Measurements from ENCODE around the gene C19orf73. TPM values are rescaled to one million over a fixed set of nuclear protein-coding genes. Genes with fewer than 3 reads are reported as not detected.
A peak's percentile ranks its signal among the peaks of the same experiment; 100 is the strongest.

Gene C19orf73
- total RNA-seq, 1 donor from 2014 or later, result 1.8 TPM

DNA sequence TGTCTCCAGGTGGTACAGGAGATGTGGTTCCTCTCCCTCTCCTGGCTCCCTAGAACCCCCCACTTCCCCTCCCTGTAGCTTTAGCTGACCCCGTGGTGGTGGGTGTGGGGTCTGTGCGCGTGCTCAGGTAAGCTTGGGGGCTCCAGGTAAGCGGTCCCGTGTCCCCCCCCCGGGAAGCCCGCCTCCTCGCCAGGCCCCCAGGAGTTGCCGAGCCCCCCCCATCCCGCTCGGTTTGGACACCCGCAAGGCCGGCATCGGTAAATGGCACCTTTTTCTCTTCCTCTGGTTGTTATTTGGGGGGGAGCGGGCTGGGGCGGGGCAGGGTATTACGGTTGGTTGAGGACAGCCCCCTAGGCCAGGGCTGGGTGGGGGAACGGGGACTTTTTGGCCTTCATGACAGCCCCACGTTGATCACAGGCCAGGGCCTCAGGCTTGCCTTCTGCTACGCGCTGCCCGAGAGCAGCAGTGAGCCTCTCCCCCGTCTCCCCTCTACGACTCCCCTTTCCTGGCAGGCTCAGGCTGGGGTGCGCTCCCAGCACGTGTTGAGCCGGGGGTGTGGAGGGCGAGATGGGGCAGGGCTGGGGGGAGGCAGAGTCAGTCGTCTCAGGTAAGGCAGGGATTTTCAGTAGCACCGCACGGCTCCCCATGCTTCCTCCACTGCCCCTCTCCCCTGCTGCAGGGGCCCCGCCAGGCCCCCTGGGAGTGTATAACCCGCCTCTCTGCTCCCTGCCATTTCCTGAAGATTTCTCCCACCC lies 15.4 kb downstream of the C19orf73 start:
- Mint-ChIP-seq H3K4me3 (ENCODE audit: unreplicated experiment) (no peak overlapping the region), H3K4me1 (ENCODE audit: unreplicated experiment) (no peaks in the 10 kb centered on the region), H3K27me3 (ENCODE audit: unreplicated experiment) (no peaks in the 10 kb centered on the region), H3K27ac (ENCODE audit: unreplicated experiment) (no peak overlapping the region), H3K36me3 (ENCODE audit: unreplicated experiment) (peaks cover 45% of the 10 kb centered on the region), H3K9me3 (ENCODE audit: unreplicated experiment) (no peaks in the 10 kb centered on the region)
- no peak for DNase-seq (ENCODE audit: extremely low spot score, unreplicated experiment)
- no peak for TF ChIP-seq CTCF (IDR thresholded peaks at IDR 0.05)

- DNase-seq (ENCODE audit: extremely low spot score, unreplicated experiment), result no peak
- peaks cover 46% of the 10 kb centered on the region for H3K36me3 Mint-ChIP-seq (ENCODE audit: unreplicated experiment)
- H3K9me3 Mint-ChIP-seq (ENCODE audit: unreplicated experiment), result no peaks in the 10 kb centered on the region
- H3K27ac Mint-ChIP-seq (ENCODE audit: unreplicated experiment), result no peak overlapping the region
- no peak overlapping the region for H3K4me3 Mint-ChIP-seq (ENCODE audit: unreplicated experiment)
- no peak for TF ChIP-seq CTCF (IDR thresholded peaks at IDR 0.05)
- H3K4me1 Mint-ChIP-seq (ENCODE audit: unreplicated experiment), result peaks cover 6% of the 10 kb centered on the region
- no peaks in the 10 kb centered on the region for H3K27me3 Mint-ChIP-seq (ENCODE audit: unreplicated experiment)
Observed at GRCh38 chr19:49102303-49102702, 16.6 kb downstream of the C19orf73 start.

DNA sequence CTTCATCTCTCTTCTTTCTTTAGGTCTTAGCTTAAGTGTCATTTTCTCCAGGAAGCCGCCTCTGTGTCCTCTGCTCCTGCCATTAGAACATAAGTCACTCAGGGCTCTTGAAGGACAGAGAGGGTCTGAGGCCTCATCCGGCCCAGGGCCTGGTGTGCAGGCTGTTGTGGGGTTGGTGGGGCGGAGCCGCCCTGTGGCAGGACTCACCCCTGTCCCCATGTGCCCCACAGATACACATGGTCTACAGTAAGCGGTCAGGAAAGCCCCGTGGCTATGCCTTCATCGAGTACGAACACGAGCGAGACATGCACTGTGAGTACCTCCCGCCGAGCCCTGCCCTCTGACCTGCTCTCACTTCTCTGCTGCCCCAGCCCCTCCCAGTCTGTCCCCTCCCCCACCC lies 17.8 kb downstream of the C19orf73 start:
- Mint-ChIP-seq H3K27ac (ENCODE audit: unreplicated experiment) (no peak overlapping the region), H3K27me3 (ENCODE audit: unreplicated experiment) (no peaks in the 10 kb centered on the region), H3K4me1 (ENCODE audit: unreplicated experiment) (peaks cover 9% of the 10 kb centered on the region), H3K36me3 (ENCODE audit: unreplicated experiment) (peaks cover 42% of the 10 kb centered on the region), H3K4me3 (ENCODE audit: unreplicated experiment) (no peak overlapping the region), H3K9me3 (ENCODE audit: unreplicated experiment) (no peaks in the 10 kb centered on the region)
- DNase-seq (ENCODE audit: extremely low spot score, unreplicated experiment), result no peak
- no peak for TF ChIP-seq CTCF (IDR thresholded peaks at IDR 0.05)

GRCh38 chr19:49098795-49099194 lies 20.1 kb downstream of the C19orf73 start:
- Mint-ChIP-seq H3K27ac (ENCODE audit: unreplicated experiment) (no peak overlapping the region), H3K27me3 (ENCODE audit: unreplicated experiment) (no peaks in the 10 kb centered on the region), H3K4me3 (ENCODE audit: unreplicated experiment) (no peak overlapping the region), H3K36me3 (ENCODE audit: unreplicated experiment) (peaks cover 40% of the 10 kb centered on the region), H3K9me3 (ENCODE audit: unreplicated experiment) (no peaks in the 10 kb centered on the region), H3K4me1 (ENCODE audit: unreplicated experiment) (peaks cover 9% of the 10 kb centered on the region)
- no peak for TF ChIP-seq CTCF (IDR thresholded peaks at IDR 0.05)
- DNase-seq (ENCODE audit: extremely low spot score, unreplicated experiment), result no peak

- H3K27ac Mint-ChIP-seq (ENCODE audit: unreplicated experiment), result peak overlapping the region; percentile 61
- peaks cover 42% of the 10 kb centered on the region for H3K36me3 Mint-ChIP-seq (ENCODE audit: unreplicated experiment)
- peak; percentile 98 for TF ChIP-seq CTCF (IDR thresholded peaks at IDR 0.05)
- DNase-seq (ENCODE audit: extremely low spot score, unreplicated experiment), result peak; percentile 94
- no peaks in the 10 kb centered on the region for H3K9me3 Mint-ChIP-seq (ENCODE audit: unreplicated experiment)
- no peaks in the 10 kb centered on the region for H3K27me3 Mint-ChIP-seq (ENCODE audit: unreplicated experiment)
- peaks cover 9% of the 10 kb centered on the region for H3K4me1 Mint-ChIP-seq (ENCODE audit: unreplicated experiment)
- no peak overlapping the region for H3K4me3 Mint-ChIP-seq (ENCODE audit: unreplicated experiment)
Observed at GRCh38 chr19:49097453-49098288, 21.3 kb downstream of the C19orf73 start.
